GF-D8 (cell line): ENCODE results near the gene L3MBTL1.
"Not testable (repeated sequence)": the region's sequence is repeated elsewhere in the genome, so short reads cannot be mapped to it uniquely, and the experiment has no call there.

Source experiments
- DNase-seq: peaks from one replicate; lab custom pipeline; 2025; lab: John Stamatoyannopoulos, UW

The L3MBTL1 gene

GRCh38 chr20:43560974-43561373 is 53.5 kb downstream of the L3MBTL1 start:
- DNase-seq, result no peak

GRCh38 chr20:43563429-43563828 is 55.9 kb downstream of the L3MBTL1 start:
- DNase-seq, result no peak

- no peak for DNase-seq
These were observed 56.5 kb downstream of the L3MBTL1 start for GRCh38 chr20:43563991-43564390.

- DNase-seq, result no peak
These were observed 57.0 kb downstream of the L3MBTL1 start for GRCh38 chr20:43564455-43564854.

- DNase-seq, result no peak
These were observed 57.7 kb downstream of the L3MBTL1 start for GRCh38 chr20:43564993-43565757.

GRCh38 chr20:43565758-43566104 is 58.2 kb downstream of the L3MBTL1 start:
- DNase-seq, result no peak

- DNase-seq, result no peak
These were observed 60.0 kb downstream of the L3MBTL1 start for GRCh38 chr20:43567477-43567876.

- DNase-seq, result no peak
These were observed 61.2 kb downstream of the L3MBTL1 start for GRCh38 chr20:43568706-43569105.

GRCh38 chr20:43569282-43569681 is 61.8 kb downstream of the L3MBTL1 start:
- DNase-seq, result no peak

- no peak for DNase-seq
These were observed 63.0 kb downstream of the L3MBTL1 start for GRCh38 chr20:43570496-43570895.

- DNase-seq, result no peak
These were observed 63.8 kb downstream of the L3MBTL1 start for GRCh38 chr20:43571310-43571709.

- DNase-seq, result no peak
These were observed 64.3 kb downstream of the L3MBTL1 start for GRCh38 chr20:43571771-43572170.

GRCh38 chr20:43572891-43573290 is 65.4 kb downstream of the L3MBTL1 start:
- no peak for DNase-seq

- DNase-seq, result no peak
These were observed 68.6 kb downstream of the L3MBTL1 start for GRCh38 chr20:43576108-43576507.

GRCh38 chr20:43579861-43580793 is 72.6 kb downstream of the L3MBTL1 start:
- peak; percentile 78 for DNase-seq

- DNase-seq, result no peak
These were observed 75.8 kb downstream of the L3MBTL1 start for GRCh38 chr20:43583133-43583864.

GRCh38 chr20:43583982-43584432 is 76.5 kb downstream of the L3MBTL1 start:
- peak; percentile 93 for DNase-seq

- no peak for DNase-seq
These were observed 77.1 kb downstream of the L3MBTL1 start for GRCh38 chr20:43584448-43585136.

- no peak for DNase-seq
These were observed 79.1 kb downstream of the L3MBTL1 start for GRCh38 chr20:43586641-43587040.

- DNase-seq, result not testable (repeated sequence)
These were observed 81.0 kb downstream of the L3MBTL1 start for GRCh38 chr20:43588526-43588925.

GRCh38 chr20:43590036-43590391 is 82.5 kb downstream of the L3MBTL1 start:
- no peak for DNase-seq
